8988T (cell line): ENCODE data around the gene GSG1L.
A peak's percentile ranks its signal among the peaks of the same experiment; 100 is the strongest.
"Not testable (repeated sequence)": the region's sequence is repeated elsewhere in the genome, so short reads cannot be mapped to it uniquely, and the experiment has no call there.

Experiments
- DNase-seq: peaks from one replicate; pipeline ENCODE4 v3.0.0; 2011

GSG1L gene

DNA sequence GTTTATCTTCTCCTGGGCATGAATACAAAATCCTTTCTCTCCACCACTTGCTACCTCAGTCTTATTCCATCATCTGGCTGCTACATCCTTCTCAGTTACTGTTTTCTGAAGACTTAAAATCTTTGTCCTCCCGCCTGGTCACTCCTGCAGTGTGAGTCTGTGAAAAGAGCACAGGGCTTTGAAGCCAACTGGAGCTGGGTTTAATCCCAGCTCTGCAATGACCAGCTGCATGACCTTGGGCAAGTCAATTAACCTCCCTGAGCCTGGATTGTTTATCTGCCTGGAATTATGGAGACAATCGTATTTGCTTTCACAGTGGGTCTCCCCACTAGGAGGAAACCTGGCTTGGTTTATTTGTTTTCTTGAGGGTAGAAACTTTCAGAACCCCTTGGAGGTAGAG, 183.2 kb downstream of the GSG1L start:
- DNase-seq, result no peak

DNA sequence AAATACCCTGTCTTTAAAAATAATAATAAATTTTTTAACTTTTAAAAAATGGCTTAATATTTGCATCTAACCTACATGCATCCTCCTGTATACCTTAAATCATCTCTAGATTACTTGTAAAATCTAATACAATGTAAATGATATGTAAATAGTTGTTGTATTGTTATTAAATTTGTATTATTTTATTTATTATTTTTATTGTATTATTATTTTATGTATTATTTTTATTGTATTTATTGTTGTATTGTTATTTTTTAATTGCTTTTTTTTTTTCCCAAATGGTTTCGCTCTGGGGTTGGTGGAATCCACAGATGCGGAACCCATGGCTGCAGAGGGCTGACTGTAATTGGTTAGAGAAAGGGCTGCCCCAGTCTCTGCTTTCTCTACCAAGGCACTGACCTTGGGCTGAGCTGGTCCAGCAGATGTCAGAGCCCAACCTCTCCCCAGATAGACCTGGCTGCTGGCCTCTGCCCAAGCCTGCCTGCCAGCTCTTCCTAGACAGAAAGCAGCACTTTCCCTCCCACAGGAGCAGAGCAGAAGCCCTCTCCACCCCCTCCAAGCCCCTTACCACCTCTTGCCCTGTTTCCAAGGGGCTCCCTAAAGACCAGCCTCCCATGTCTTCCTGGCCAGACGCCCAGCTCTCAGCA, 183.8 kb downstream of the GSG1L start:
- no peak for DNase-seq

DNA sequence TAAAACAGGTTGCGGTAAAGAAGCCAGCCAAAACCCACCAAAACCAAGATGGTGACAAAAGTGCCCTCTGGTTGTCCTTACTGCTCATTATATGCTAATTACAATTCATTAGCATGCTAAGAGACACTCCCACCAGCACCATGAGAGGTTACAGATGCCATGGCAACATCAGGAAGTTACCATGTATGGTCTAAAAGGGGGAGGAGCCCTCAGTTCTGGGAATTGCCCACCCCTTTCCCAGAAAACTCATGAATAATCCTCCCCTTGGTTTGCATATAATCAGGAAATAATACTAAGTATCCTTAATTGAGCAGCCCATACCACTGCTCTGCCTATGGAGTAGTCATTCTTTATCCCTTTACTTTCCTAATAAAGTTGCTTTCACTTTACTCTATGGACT, 190.9 kb downstream of the GSG1L start:
- DNase-seq, result not testable (repeated sequence)

DNA sequence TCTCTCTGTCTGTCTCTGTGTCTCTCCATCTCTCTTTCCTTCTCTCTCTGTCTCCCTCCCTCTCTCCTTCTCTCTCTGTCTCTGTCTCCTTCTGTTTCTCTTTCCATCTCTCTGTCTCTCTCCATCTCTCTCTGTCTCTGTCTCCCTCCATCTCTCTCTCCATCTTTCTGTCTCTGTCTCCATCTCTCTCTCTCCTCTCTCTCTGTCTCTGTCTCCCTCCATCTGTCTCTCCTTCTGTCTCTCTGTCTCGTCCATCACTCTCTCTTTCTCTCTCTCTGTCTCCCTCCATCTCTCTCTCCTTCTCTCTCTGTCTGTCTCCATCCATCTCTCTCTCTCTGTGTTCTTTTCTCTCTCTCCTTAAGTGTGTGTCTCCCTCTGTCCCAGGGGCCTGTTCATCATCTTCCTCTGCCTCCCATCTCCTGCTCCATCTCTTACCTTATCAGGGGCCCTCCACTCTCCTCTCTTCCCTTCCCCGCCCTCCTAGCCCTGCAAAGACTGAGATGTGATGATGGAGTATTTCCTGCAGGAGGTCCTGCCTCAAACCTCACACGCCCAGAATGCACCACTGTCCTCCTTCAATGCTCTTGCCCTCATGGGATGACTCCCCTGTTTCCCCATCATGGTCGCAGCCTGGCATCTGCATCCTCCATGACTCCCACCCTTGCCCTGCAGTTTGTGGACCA, 193.3 kb downstream of the GSG1L start:
- no peak for DNase-seq

GRCh38 chr16:27869411-27869810, 194.1 kb downstream of the GSG1L start:
- DNase-seq, result no peak

GRCh38 chr16:27868180-27868579, 195.3 kb downstream of the GSG1L start:
- DNase-seq, result no peak

GRCh38 chr16:27867122-27868110, 196.1 kb downstream of the GSG1L start:
- peak; percentile 77 for DNase-seq

GRCh38 chr16:27863377-27863776, 200.1 kb downstream of the GSG1L start:
- no peak for DNase-seq

DNA sequence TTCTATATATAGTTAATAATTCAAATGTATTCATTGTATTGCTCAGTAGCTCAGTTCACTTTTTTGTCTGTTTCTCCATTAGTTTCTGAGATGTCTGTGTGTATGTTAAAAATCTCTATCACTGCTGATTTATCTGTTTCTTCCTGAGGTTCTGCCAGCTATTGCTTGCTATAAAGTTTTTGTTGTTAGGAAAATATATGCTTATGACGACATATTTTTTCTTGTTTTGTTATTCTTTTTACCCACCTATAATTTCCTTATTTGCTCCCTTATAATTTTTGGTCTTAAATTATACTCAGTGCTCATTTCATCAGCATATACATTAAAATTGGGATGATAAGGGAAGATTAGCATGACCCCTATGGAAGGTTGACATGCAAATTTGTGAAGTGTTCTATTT, 200.6 kb downstream of the GSG1L start:
- DNase-seq, result no peak

DNA sequence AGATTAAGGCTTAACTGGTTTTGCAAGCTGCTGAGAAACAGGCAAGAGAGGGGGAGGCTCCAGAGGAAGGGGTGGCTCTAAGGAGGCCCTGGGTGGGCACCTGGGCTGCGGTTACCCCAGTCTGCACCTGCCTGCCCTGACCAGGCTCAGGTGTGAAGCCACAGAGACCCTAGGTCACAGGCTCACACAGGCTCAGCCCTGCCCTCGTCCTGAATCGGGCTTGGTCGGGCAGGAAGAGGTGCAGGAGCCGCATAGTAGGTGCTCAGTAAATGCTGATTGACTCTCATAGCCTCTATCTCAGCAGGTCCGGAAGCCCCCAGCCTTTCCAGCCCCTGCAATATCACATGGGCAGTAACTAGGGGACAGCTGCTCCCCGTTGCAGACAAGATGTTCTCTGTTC, 203.4 kb downstream of the GSG1L start:
- no peak for DNase-seq

GRCh38 chr16:27859020-27859419, 204.5 kb downstream of the GSG1L start:
- DNase-seq, result no peak

DNA sequence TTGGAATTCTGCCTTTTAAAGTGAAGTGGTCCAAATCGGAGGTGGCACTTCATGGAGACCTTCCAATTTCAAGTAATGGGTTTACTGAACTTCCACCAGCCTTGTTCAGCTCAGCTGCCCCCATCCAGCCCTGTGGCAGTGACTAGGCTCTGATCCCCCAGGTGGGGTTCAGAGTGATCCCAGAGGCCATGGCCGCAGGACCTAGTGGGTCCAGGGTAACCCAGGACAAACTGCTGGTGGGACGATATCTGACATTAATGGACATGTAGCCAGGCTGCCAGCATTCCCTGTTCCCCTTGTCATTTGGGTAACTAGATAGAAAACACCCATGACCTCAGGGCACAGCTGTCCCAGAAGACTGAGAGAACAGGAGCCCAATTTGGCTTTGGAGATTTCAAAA, 209.9 kb downstream of the GSG1L start:
- DNase-seq, result no peak

- no peak for DNase-seq
Measured at GRCh38 chr16:27853101-27853500, 210.4 kb downstream of the GSG1L start.

- no peak for DNase-seq
Measured at GRCh38 chr16:27852681-27853080, 210.8 kb downstream of the GSG1L start.

GRCh38 chr16:27852116-27852515, 211.4 kb downstream of the GSG1L start:
- DNase-seq, result no peak

DNA sequence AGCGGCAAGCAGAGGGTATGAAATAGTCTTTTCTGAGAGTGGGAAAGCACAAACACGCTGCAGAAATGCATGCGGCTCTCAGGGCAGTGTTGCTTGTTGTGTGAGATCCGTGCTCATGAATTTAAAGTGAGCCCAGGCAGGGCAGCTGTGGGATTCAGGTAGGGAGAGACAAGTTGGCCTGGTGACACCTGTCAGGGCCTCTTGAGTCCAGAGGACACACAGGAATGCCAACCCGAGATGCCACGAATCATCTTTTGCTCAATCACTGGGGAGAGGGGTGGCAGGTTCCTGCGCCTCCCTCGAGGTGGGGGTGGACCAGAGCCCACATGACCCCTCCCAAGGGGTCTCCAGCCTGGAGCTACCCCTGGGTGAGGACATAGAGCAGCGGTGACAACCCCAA, 211.9 kb downstream of the GSG1L start:
- DNase-seq, result no peak

DNA sequence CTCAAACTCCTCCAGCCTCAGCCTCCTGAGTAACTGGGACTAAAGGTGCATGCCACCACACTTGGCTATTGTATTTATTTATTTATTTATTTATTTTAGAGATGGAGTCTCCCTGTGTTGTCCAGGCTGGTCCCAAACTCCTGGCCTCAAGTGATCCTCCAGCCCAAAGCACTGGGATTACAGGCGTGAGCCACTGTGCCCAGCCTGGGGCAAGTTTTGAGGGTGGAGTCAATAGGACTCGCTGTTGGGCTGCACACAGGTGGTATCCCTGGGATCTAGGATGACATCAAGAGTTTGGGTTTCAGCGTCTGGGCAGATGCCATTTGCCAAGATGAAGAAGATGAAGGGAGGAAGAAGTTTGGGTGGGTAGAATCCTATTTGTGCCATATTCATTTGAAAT, 213.9 kb downstream of the GSG1L start:
- DNase-seq, result no peak

DNA sequence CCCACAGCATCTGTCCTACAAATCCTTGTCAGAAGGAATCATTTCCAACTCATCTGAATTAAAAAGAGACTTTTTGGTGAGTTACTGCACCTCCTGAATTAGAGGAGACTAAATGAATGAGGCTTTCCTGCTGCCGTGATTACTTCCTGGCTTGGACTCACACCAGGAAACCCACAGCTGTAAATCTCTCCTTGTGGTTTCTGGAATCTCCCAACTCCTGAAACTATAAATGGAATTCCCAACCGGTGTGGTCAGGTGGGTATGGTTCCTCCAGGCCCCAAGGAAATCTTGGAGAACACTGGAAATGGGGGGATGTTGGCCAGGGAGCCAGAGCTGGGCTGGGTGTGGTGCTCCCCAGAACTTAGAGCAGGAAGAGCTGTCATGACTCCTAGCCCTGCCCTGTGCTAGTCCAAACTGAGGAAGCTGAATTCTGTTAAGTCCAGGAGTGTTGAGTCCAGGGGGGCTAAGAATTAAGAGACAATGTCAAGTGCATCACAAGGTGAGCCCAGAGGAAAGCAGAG, 216.4 kb downstream of the GSG1L start:
- DNase-seq, result no peak

DNA sequence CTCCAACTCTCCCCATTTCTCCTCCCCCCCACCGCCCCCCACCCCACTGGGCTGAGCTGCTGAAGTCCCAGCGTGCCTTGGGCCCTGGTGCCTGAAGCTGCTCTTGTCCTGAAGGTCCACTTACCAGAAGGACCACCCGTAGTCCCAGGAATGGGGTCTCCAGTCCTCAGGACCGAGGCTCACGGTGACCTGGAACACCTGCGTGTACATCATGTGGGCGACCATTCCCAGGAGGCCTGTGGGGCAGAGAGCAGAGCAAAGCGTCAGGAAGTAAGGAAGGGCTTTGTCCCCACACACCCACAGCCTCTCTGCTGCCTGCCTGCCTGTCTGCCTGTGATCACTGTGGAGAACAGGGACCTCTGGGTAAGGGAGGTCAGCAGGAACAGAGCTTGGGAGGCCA, 218.7 kb downstream of the GSG1L start:
- DNase-seq, result no peak

DNA sequence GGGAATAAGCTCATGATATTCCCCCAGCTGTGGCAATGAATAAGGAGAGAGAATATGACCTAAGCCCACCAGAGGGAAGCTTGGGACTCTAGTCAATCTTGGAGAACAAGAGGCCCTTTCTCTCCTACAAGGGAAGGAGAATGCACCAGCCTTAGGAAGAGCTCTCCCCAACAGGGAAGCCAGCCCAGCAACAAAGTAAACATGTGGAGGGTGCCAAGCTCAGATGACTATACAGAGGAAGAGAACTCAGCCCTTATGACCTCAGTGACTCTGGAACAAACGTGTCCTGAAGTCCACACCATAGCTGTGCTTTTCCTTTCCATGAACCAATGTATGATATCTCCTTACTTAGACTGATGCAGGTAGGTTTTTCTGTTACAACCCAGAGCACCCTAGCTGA, 219.7 kb downstream of the GSG1L start:
- DNase-seq, result no peak

GRCh38 chr16:27841911-27842310, 221.6 kb downstream of the GSG1L start:
- DNase-seq, result no peak

GRCh38 chr16:27841061-27841801, 222.3 kb downstream of the GSG1L start:
- DNase-seq, result no peak
